Astrocyte (in vitro differentiated cells and primary cell): ENCODE measurements around the gene GRIK5.

ENCODE experiments used
- CTCF ChIP-seq: IDR thresholded peaks from 2 replicates; pipeline ENCODE4 v1.5.1; 2011; ENCODE audit warnings: low read depth, mild to moderate bottlenecking, inconsistent platforms, low read length, moderate library complexity; ENCODE audit not compliant: insufficient read depth
- EZH2 ChIP-seq: IDR thresholded peaks from 2 replicates; pipeline ENCODE4 v1.6.1; 2012; ENCODE audit warnings: mild to moderate bottlenecking, low read length, inconsistent platforms; ENCODE audit not compliant: insufficient read depth

GRCh38 chr19:41958367-41959055 lies 111.5 kb downstream of the GRIK5 start:
- TF ChIP-seq CTCF (no peak), EZH2 (no peak)
